Epidermal melanocyte (primary cell): Measurements from ENCODE around the gene ROBO4.
A peak's percentile ranks its signal among the peaks of the same experiment; 100 is the strongest.

ENCODE experiments used
- DNase-seq: peaks from one replicate; pipeline ENCODE4 v3.0.0; 2011; ENCODE audit warnings: low spot score; ENCODE audit not compliant: insufficient read length

Gene ROBO4

DNA sequence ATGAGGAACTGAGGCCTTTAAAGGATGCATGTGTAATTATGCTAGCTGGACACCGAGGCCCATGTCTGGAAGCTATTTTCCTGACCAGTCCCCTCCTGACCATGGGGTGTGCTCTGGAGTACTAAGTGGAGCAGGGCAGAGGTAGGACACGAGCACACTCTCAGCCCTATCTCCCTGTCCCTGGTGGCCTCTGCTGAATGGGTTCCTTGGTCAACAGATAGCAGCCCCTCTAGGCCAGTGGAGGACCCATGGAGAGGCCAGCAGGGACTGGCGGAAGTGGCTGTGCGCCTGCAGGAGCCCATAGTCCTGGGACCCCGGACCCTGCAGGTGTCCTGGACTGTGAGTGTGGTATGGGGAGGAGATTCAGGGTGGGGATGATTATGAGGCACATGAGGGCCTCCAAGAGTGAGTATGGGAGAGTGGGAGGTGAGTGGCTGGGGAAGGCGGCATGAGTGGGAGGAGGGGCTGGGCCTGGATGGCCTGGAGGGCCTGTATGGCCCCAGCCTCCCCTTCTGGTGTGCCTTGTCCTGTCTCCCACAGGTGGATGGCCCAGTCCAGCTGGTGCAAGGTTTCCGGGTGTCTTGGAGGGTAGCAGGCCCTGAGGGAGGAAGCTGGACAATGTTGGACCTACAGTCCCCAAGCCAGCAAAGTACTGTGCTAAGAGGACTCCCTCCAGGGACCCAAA, 23.0 kb downstream of the ROBO4 start:
- DNase-seq: no peak

DNA sequence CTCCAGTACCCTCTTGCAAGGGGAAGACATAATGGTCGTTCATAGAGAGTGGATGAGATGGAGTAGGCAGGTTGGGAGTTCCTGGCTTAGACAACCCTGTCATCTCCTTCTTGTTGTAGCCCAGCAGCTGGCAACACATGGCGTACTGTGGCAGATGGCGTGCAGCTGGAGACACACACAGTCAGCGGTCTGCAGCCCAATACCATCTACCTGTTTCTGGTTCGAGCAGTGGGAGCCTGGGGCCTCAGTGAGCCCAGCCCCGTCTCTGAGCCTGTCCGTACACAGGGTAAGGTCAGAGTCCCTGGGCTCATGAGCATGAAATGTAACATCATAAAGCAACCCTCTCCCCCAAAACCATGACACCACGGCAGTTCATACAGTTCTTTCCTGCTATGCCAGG, 23.7 kb downstream of the ROBO4 start:
- DNase-seq: no peak

DNA sequence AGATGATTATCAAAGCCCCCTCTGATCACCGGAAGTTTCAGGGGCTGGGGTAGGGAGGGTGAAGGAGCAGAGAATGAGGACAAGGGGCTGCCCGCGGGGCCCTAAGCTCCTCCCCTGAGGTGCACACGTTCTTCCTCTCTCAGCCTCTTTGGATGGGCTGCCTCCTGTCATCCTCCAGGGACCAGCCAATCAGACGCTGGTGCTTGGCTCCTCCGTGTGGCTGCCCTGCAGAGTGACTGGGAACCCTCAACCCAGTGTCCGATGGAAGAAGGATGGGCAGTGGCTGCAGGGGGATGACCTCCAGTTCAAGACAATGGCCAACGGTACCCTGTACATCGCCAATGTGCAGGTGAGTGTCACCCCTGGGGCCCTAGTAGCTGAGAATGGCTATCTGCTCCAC, 24.9 kb downstream of the ROBO4 start:
- no peak for DNase-seq

DNA sequence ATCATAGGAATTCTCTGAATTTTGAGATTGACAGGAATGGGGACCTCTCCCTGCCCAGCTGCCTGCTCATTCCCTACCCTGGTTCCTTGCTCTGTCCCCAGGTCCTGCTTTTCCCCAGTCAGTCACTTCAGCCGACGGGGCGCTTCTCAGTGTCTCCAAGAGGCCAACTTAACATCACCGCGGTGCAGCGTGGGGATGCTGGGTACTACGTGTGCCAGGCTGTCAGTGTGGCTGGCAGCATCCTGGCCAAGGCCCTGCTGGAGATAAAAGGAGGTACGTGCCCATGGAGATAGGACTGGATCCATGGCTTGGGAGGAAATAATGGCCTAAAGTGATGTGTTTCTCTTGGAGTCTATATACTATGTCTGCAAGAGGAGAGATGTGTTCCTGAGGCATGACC, 25.4 kb downstream of the ROBO4 start:
- DNase-seq: no peak

DNA sequence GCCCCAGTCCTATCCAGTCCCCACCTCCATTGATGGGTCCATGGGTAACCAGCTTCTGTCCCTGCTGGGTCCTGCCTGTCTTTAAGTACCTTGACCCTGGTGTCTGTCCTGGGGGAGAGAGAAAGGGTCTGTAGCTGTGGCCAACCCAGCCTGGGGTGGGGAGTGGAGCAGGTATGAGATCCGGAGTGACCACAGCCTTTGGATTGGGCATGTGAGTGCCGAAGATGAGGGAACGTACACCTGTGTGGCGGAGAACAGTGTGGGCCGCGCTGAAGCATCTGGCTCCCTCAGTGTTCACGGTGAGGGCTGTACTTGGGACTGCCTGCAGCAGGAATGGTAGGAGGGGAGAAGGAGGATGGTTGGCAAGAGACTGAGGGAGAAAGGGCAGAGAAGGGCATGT, 27.2 kb downstream of the ROBO4 start:
- DNase-seq: no peak

DNA sequence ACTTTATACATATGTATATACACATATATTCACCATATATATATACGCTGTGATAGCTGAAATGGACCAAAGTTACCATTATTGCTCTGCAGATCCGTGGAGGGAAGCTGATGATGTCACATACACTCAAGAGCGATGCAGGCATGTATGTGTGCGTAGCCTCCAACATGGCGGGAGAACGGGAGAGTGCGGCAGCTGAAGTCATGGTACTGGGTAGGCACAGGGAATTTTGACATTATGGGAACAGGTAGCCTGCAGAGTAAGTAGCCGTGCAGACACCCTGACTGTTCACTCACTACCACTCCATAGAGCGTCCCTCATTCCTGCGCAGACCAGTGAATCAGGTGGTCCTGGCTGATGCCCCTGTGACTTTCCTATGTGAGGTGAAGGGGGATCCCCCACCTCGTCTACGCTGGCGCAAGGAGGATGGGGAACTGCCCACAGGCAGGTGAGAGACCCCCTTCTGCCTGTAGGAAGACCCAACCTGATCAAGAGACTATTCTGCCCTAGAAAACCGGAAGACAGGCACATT, 27.7 kb downstream of the ROBO4 start:
- DNase-seq: no peak

DNA sequence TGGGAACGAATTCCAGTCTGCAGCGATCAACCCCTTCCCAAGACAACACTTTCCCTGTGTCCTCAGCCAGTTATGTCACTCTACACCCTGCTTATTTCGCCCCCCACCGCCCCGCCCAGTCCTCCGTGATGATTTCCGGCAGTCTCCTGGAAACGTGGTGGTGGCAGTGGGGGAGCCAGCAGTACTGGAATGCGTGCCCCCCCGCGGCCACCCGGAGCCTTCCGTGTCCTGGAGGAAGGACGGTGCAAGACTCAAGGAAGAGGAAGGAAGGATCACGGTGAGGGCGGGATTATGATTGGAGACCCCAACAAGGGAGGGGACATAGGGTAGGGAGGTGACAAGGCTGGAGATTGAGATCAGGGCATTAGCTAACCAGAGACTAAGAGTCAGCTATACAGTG, 28.3 kb downstream of the ROBO4 start:
- no peak for DNase-seq

DNA sequence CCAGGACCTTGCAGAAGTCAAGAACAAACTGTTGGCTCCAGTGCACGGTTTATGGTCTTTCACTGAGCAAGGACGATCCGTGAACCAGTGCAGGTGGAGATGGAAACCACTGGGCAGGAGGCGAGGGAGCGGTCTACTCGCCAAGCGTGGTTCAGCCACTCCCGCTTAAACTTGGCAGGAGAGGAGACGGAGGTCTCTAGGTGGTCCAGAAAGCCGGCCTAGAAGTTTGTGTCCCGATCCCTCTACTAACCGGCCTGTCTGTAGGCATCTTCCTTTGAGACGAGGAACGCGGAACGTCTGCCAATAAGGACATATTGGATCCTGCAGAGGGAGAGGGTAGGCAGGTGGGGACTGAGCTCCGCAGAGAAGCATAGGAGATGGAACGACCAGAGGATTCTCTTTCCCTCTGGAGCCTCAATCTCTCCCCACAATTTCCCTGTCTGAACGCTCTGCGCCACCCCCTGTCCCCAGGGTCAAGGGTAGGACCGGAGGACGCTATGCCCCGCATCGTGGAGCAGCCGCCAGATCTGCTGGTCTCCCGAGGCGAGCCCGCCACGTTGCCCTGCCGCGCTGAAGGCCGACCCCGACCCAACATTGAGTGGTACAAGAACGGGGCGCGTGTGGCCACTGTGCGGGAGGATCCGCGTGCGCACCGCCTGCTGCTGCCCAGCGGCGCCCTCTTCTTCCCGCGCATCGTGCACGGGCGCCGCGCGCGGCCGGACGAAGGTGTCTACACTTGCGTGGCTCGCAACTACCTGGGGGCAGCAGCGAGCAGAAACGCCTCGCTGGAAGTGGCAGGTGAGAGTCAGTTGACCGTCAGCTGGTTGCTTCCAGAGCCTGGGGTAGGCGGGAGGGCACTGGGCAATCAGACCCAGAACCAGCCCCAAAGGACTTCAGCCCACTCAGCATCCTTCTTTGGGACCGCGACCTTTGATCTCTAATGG, 29.1 kb downstream of the ROBO4 start:
- no peak for DNase-seq

DNA sequence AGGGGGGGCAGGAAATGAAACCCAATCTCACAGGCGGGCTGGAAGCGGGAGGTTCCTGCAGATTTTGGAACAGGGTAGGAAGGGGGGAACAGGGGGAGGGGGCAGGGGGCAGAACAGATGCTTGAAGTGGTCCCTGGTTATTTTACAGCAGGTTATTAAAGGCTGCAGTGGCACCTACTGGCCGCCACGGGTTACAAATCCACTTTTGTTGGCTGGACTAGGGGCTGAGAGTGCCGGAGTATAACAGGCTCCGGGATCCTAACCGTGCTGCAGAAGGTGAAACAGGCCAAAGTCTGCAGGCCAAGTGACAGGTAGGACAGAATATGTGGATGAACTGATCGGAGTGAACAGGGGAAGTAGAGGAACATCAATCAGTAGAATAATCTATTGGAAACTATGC, 30.0 kb downstream of the ROBO4 start:
- DNase-seq: peak; percentile 50

DNA sequence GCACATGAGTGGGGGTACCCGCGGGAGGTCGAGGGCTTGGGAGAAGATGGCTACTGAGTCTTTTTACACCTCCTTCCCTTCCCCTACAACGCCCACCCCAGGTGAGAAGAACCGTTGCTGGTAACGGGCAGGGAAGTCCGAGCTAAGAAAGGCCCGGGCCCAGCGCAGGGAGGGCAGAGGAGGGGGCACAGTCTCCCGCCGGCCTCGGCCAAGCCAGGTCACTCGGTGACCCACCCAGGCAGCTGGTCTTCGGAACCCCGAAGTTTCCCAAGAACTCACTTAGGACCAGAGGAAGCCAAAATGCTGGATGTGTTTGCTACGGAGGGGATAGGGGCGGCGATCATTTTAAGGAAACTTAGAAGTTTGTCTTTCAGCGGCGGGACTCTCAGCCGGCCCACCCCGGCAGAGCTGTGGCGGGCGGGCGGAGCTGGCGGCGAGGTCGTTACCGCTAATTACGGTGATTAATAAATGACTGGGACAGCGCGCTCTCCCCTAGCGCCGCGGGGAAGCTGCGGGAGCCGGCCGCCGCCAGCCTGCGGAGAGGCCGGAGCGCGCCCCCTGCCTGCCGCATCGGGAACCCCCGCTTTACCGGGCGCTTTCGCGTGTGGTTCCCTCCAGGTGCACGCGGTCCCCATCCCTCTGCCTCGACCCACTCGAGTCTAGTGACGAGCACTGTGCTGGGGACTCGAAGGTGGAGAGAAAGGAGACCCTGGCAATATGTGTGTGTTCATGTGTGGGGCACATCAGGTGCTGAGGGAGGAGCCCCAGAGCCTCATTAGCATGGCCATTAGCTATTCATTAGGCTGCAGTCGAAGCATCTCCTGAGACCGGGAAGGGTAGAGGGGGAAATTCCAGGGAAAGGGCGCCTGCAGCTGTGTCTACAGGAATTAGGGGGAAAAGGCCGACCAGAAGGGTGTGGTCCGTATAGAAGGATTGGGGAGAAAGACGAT, 31.5 kb downstream of the ROBO4 start:
- DNase-seq: peak; percentile 54

DNA sequence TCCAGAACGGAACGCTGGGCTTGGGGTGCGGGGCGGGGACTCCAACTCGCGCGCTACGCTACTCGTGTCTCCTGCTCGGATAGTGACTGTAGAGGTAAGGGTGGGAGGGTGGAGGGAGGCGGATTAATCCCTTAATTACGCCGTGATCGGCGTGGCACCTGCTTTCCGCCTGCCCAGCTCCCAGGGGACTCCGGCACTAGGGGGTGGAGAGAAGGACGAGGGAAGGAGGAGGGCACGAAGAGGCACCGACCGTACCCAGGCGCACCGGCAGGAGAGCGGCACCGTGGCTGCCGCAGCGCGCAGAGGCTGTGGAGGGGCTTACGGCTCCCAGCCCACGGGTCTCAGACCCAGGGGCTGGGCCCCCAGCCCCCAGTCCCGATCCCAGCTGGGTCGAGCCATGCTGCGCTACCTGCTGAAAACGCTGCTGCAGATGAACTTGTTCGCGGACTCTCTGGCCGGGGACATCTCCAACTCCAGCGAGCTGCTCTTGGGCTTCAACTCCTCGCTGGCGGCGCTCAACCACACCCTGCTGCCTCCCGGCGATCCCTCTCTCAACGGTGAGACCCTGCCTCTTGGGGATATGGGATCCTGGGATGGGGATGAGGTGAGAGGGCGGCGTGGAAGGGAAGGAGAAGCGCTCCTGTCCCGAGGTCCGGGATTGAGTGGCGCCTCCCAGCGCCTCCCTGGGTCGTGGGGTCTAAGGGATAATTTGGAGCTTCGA, 32.3 kb downstream of the ROBO4 start, which contains the start of gene ROBO3:
TSS of gene ROBO3 (plus strand) at position 252 of the 721 bp plus-strand sequence. CDS start at position 398, 146 bp downstream.
- DNase-seq: no peak

DNA sequence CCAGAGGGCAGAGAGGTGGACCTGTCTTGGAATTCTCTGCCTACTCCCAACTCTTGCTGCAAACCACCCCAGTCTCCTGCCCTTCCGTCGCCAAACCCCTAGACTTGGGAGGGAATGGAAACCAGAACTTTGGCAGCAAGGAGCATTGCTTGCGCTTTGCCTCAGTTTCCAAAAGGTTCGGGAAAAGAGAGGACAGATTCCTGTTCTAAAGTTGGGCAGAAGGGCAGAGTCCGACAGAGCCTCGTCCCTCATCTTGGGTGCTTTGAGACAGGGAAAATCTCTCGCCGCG, 32.8 kb downstream of the ROBO4 start:
- no peak for DNase-seq

DNA sequence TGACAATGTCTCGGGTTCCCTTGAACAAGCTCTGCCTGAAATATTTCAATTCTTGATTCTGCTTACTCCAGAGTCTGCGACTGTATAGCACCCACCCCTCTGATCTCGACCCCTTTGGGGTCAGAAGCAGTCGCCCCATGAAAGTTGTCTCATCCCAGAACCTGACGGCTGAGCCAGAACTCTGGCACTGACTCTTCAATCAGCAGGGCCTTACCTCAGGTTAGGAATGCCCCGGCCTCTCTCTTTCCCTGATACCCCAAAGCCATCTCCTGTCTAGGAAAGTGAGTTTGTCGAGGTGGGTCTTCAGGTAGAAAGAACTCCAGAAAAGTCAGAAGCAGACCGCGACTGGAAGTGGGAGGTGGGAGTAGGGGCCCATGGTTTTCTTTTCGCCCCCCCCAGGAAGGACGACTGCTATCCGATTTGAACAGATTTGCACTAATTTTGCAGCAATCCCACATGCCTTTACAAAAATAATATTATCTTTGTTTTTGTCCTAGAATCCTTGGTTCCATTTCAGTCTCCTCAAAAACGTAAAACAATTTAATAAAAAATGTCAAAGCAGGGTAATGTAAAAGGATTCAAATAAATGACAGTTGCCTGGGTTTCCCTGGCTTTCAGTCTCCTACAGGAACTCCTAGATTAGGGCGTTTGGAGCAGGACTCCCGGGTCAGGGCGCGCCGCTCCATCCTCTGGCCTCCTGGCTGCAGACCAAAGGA, 33.3 kb downstream of the ROBO4 start:
- no peak for DNase-seq

DNA sequence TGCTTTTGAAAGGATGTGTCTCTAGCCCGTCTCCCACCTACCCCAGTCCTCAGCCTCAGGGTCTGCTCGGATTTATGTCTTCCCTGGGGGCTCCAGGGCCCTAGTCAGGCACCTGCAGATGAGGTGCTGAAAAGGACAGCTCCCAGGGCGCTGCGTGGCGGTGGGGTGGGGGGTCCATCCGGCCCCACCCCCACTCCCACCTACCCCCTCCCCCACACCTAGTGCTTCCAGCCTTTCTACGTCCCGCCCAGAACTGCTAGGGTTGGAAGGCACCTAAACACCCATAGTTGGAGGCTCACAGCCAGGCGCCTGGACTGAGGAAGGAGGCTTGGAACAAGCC, 33.9 kb downstream of the ROBO4 start:
- DNase-seq: no peak

DNA sequence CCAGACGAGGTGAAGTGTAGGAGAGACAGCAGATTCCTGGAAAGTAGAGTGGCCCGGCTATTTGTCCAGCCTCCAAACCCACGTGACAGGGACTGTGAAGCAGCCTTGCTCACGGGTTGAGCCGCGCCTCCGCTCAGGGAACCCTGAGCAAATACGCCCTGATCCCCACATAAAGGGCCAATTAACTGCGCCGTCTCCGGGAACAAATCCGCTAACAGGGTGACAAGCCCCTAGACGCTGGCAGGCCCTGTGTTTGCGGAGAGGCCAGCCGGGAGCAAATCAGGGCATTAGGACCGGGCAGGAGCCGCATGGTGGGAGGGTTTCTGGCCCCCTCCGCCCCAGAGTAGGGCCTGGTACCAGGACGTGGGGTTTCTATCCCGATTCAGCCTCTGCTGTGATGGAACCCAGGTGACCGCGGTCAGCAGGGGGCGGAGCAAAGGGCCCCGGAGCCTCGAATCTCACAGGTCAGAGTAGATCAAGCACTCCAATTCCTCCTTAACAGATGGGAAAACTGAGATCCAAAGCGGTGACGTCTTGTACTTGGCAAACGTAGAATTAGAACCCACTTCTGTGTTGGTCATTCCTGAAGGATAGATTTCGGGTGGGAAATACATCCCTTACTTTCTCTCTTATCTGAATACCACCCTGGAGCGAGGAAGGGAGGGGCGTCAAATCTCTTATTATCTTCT, 34.4 kb downstream of the ROBO4 start:
- DNase-seq: peak; percentile 61

DNA sequence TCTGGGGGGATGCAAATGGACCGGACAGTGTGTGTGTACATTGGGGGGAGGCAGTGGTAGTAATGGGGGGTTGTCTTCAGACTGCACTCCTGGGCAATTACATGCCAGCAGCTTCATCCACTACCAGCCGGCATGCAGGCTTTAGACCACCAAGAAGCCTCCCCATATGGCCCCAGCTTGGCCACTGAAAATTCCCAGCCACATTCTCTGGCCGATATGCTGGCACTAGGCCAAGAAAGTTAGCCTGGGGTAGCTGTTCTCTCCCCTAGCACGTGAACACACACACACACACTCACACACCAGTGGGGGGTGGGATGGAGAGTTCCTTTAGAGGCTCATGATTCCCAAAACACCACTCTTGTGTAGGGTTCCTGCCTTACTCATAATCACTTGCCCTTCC, 36.0 kb downstream of the ROBO4 start:
- no peak for DNase-seq

DNA sequence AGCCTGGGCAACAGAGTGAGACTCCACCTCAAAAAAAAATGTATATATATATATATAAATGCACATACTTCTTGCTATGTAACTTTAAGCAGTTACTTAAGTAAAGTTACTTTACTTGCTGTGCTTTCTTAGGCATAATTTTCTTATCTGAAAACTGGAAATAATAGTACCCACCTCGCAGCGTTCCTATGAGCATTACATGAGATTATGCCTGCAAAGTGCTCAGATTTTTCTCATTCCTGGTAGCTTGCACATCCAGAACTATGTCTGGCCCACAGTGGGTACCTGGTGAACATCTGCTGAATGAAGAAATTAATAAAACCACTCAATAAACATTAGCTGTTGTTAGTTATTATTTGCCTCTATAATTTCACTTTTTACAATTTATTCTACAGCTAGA, 38.5 kb downstream of the ROBO4 start:
- DNase-seq: no peak

DNA sequence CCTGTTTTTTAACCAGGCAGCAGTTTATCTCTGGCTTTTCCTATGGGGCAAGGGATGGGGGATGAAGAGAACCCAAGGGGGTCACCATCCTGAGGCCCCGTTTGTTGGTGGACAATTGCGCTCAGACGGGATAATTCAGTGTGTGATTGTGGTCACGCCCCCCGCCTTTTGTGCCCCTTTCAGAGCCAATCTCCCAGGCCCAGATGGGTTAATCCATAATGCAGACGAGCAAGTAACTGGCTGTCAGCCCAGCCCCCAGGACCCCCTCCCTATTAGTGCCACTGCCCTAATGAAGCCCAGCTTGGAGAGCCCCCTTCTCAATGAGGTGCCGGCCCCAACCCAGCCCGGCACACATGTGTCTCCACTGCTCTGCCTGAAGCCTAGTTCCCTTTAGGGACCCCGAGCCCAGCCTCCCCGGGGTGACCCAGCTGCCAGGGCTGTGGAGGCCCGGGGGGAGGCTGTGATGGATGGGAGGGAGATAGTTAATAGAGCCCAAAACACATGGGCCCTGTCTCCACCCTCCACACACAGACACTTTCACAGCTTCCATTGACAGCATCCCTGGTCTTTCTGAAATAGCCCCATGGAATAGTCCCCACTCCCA, 51.5 kb downstream of the ROBO4 start:
- no peak for DNase-seq

DNA sequence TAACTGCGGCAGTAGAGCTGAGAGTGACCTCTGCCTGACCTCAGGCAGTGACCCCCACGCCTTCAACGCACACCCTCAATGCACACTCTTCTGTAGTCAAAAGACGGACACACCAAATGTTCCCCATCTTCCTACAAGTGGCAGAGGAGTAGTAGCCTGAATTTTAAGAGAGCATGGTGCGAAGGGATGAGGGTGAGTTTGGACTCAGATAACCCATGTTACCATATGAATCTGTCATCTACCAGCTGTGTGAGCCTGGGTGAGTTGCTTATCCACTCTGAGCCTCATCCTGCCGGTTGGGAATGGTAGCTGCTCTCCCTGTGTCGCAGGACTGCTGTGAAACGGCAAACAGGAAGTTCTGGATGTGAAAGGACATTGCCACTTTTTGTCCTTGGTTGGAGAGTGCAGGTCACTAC, 53.0 kb downstream of the ROBO4 start:
- DNase-seq: no peak

DNA sequence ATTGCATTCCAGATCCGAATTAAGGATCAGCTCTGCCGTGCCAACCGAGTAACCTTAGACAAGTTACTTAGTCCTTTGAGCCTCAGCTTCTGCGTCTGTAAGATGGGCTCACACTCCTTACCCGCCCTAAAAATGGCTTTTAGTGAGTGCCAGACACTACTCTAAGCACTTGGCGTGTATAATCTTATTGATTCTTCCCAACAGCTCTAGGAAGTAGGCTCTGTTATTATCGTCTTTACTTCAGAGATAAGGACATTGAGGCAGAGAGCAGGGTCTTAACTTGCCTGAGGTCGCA, 54.1 kb downstream of the ROBO4 start:
- no peak for DNase-seq
